K562 (cell line): Measurements from ENCODE around the gene DERL3. TPM values are rescaled to one million over a fixed set of nuclear protein-coding genes. Genes with fewer than 3 reads are reported as not detected.
A peak's percentile ranks its signal among the peaks of the same experiment; 100 is the strongest.

Experiments
- ATF7 ChIP-seq: fragments of 450-650 bp; IDR thresholded peaks from 2 replicates; pipeline ENCODE4 v1.7.1; 2014; ENCODE audit warnings: mild to moderate bottlenecking, moderate library complexity
- DACH1 ChIP-seq: fragments of 450-650 bp; IDR thresholded peaks from 2 replicates; pipeline ENCODE4 v1.6.1; 2018; ENCODE audit not compliant: partially characterized antibody
- FOXJ3 ChIP-seq: sonication (generic); formaldehyde crosslinking; IDR thresholded peaks from 2 replicates; pipeline ENCODE4 v1.4.0; 2020; ENCODE audit warnings: mild to moderate bottlenecking, missing genetic modification reagents
- HLTF ChIP-seq: fragments of 450-650 bp; IDR thresholded peaks from 2 replicates; pipeline ENCODE4 v1.6.1; 2016
- NUFIP1 ChIP-seq: fragments of 450-650 bp; IDR thresholded peaks from 2 replicates; pipeline ENCODE4 v1.6.1; 2018; ENCODE audit not compliant: partially characterized antibody
- POLR2B ChIP-seq: fragments of 450-650 bp; IDR thresholded peaks from 2 replicates; pipeline ENCODE4 v1.6.1; 2018; ENCODE audit warnings: low read depth; ENCODE audit not compliant: partially characterized antibody
- PTTG1 ChIP-seq: fragments of 450-650 bp; IDR thresholded peaks from 2 replicates; pipeline ENCODE4 v1.6.1; 2016; ENCODE audit warnings: low read depth, mild to moderate bottlenecking, missing genetic modification characterization, missing compliant biosample characterization
- RB1 ChIP-seq: fragments of 450-650 bp; IDR thresholded peaks from 2 replicates; pipeline ENCODE4 v1.6.1; 2017; ENCODE audit warnings: low read depth, mild to moderate bottlenecking
- RFX5 ChIP-seq: IDR thresholded peaks from 2 replicates; pipeline ENCODE4 v1.6.1; 2011; ENCODE audit warnings: low read depth, mild to moderate bottlenecking, improper control_type of control experiment, low read length
- RHOXF2B ChIP-seq: fragments of 250-450 bp; sonication (Bioruptor Pico); conservative IDR thresholded peaks from 2 replicates; pipeline ENCODE4 v1.5.1; 2021
- SAFB2 ChIP-seq: fragments of 200-400 bp; formaldehyde crosslinking; IDR thresholded peaks from 2 replicates; pipeline ENCODE4 v1.6.1; 2018; ENCODE audit warnings: borderline replicate concordance, low read length, low read depth, moderate library complexity; ENCODE audit not compliant: severe bottlenecking
- SETDB1 ChIP-seq: IDR thresholded peaks from one replicate; pipeline ENCODE4 v1.6.1; 2012; ENCODE audit warnings: low read length, control low read depth, inconsistent platforms
- SNRNP70 ChIP-seq: fragments of 200-400 bp; formaldehyde crosslinking; optimal IDR thresholded peaks from 2 replicates; pipeline ENCODE3; 2017; ENCODE audit warnings: low read depth, low read length
- SP1 ChIP-seq: sonication (generic); formaldehyde crosslinking; IDR thresholded peaks from 2 replicates; pipeline ENCODE4 v1.8.1; 2022; ENCODE audit warnings: mild to moderate bottlenecking, missing genetic modification reagents
- THRAP3 ChIP-seq: fragments of 450-650 bp; IDR thresholded peaks from 2 replicates; pipeline ENCODE4 v1.6.1; 2016; ENCODE audit warnings: mild to moderate bottlenecking, inconsistent platforms, borderline replicate concordance
- YY1 ChIP-seq, 3 experiments: IDR thresholded peaks; 2 replicates each; pipeline ENCODE4 v1.6.1; 2011; ENCODE audit warnings: low read length in 2 of 3, mild to moderate bottlenecking in 2 of 3, moderate library complexity in 2 of 3, borderline replicate concordance in 1 of 3, control low read depth in 1 of 3, low read depth in 1 of 3; ENCODE audit not compliant: insufficient read depth in 3 of 3, insufficient replicate concordance in 2 of 3, control insufficient read depth in 1 of 3, insufficient read length in 1 of 3; ENCODE audit errors: extremely low read depth in 1 of 3
- ZBTB17 ChIP-seq: fragments of 450-650 bp; formaldehyde crosslinking; IDR thresholded peaks from 2 replicates; pipeline ENCODE4 v1.4.0; 2020; ENCODE audit warnings: mild to moderate bottlenecking
- ZFP91 ChIP-seq: sonication (generic); formaldehyde crosslinking; IDR thresholded peaks from 2 replicates; pipeline ENCODE4 v1.8.0; 2022; ENCODE audit warnings: mild to moderate bottlenecking, missing genetic modification reagents
- ZKSCAN8 ChIP-seq: fragments of 200-800 bp; sonication (Bioruptor generic); IDR thresholded peaks from 2 replicates; pipeline ENCODE4 v1.6.1; 2016; ENCODE audit warnings: missing genetic modification characterization, missing compliant biosample characterization
- ZNF143 ChIP-seq: sonication (generic); formaldehyde crosslinking; IDR thresholded peaks from 2 replicates; pipeline ENCODE4 v1.9.0; 2022; ENCODE audit warnings: mild to moderate bottlenecking, missing genetic modification reagents
- ZNF592 ChIP-seq: fragments of 450-650 bp; IDR thresholded peaks from 2 replicates; pipeline ENCODE4 v1.6.1; 2017; ENCODE audit warnings: antibody characterized with exemption, mild to moderate bottlenecking
- polyA plus RNA-seq, 8 experiments: library from polyadenylated mRNA; depleted of rRNA in 4 of 8; stranded (reverse) in 5 of 8; unstranded in 3 of 8; fragments of >200 nt; fragmentation: Nextera tagmentation in 2 of 8; fragmentation: Illumina TruSeq in 1 of 8; extraction: Ambion mirVana in 2 of 8; extraction: Trizol in 1 of 8; gene quantifications; 2 replicates each; pipeline versions ENCODE4 v1.2.1 to v1.2.3, GENCODE V29; 2011 to 2014; ENCODE audit warnings: inconsistent platforms in 1 of 8, missing spikeins in 1 of 8
- total RNA-seq, 7 experiments: library from RNA; depleted of rRNA in 6 of 7; stranded (reverse); fragments of >200 nt in 6 of 7; fragmentation: Illumina TruSeq in 2 of 7; extraction: Trizol in 2 of 7; gene quantifications; 2 replicates each; pipeline versions ENCODE4 v1.2.1 to v1.2.3, GENCODE V29; 2011 to 2021; ENCODE audit warnings: low replicate concordance in 1 of 7
- TF ChIP-seq, protein P1 (sequence below): fragments of 450-650 bp; formaldehyde crosslinking; IDR thresholded peaks from 2 replicates; pipeline ENCODE4 v1.4.0; 2022; ENCODE audit warnings: missing genetic modification characterization

The DERL3 gene
- total and polyA plus RNA-seq, 9 of the 15 experiments (the other 6 are each of a cell fraction or from before 2014, with no cell fraction given) = 1.3 to 12.4 (median 4.8) TPM

DNA sequence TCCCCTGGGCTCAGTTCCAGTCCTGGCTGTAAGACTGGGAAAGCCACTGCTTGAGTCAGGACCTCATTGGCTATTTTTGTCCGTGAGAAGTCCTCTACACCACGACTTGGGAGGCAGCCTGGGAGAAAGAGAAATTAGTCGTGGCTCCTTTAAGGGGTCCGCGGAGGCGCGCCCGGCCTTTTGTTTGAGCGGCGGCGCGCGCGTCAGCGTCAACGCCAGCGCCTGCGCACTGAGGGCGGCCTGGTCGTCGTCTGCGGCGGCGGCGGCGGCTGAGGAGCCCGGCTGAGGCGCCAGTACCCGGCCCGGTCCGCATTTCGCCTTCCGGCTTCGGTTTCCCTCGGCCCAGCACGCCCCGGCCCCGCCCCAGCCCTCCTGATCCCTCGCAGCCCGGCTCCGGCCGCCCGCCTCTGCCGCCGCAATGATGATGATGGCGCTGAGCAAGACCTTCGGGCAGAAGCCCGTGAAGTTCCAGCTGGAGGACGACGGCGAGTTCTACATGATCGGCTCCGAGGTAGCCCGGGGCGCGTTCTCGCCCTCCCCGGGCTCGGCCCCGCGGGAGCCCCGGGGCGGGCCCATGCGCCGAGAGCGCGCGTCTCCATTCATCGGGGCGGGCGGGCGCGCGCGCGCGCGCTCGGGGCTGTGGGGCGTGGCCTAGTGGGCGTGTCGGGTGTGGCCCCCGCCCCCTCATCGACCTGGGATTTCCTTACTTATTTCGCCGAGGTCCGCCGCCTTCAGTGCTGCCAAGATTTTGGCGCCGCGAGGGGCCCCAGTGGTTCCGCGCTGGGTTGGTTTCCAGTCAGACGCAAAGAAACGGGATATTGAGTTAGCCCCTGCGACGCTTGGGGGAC, 51.8 kb downstream of the DERL3 start, which contains the start of gene SMARCB1 (continued):
- peak; percentile 81 for TF ChIP-seq POLR2B
- TF ChIP-seq ZBTB17 (CRISPR knock-in tag) = no peak
- TF ChIP-seq PTTG1 = no peak
- TF ChIP-seq ATF7 = peak; percentile 95
- TF ChIP-seq NUFIP1 = no peak
- TF ChIP-seq ZFP91 (CRISPR knock-in tag) = peak; percentile 95
- no peak for TF ChIP-seq RFX5
- TF ChIP-seq, protein P1, sequence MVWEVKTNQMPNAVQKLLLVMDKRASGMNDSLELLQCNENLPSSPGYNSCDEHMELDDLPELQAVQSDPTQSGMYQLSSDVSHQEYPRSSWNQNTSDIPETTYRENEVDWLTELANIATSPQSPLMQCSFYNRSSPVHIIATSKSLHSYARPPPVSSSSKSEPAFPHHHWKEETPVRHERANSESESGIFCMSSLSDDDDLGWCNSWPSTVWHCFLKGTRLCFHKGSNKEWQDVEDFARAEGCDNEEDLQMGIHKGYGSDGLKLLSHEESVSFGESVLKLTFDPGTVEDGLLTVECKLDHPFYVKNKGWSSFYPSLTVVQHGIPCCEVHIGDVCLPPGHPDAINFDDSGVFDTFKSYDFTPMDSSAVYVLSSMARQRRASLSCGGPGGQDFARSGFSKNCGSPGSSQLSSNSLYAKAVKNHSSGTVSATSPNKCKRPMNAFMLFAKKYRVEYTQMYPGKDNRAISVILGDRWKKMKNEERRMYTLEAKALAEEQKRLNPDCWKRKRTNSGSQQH (CRISPR knock-in tag) = no peak
- no peak for TF ChIP-seq HLTF
- peak; percentile 57 for TF ChIP-seq SP1 (CRISPR knock-in tag)
- TF ChIP-seq SETDB1 = no peak
- TF ChIP-seq YY1 (IDR thresholded peaks at IDR 0.05; ENCODE audit: borderline replicate concordance in 1 of 3, control insufficient read depth in 1 of 3, extremely low read depth in 1 of 3, insufficient read depth in 3 of 3, insufficient read length in 1 of 3, insufficient replicate concordance in 2 of 3, low read depth in 1 of 3, low read length in 2 of 3) = peak in 2 of 3 experiments; percentile 37 to 55
- TF ChIP-seq ZNF592 = no peak
- TF ChIP-seq DACH1 = no peak
- TF ChIP-seq RHOXF2B (CRISPR knock-in tag) = no peak
- no peak for TF ChIP-seq SAFB2
- no peak; the same call in 1 of the 2 replicates for TF ChIP-seq RB1
- no peak for TF ChIP-seq THRAP3
- TF ChIP-seq ZKSCAN8 (CRISPR knock-in tag) = peak; percentile 55; the same call in 1 of the 2 replicates
- TF ChIP-seq FOXJ3 = no peak
- TF ChIP-seq ZNF143 (CRISPR knock-in tag) = no peak
- no peak for TF ChIP-seq SNRNP70
